Measurements from ENCODE around the gene FBXO8.

The FBXO8 gene

DNA sequence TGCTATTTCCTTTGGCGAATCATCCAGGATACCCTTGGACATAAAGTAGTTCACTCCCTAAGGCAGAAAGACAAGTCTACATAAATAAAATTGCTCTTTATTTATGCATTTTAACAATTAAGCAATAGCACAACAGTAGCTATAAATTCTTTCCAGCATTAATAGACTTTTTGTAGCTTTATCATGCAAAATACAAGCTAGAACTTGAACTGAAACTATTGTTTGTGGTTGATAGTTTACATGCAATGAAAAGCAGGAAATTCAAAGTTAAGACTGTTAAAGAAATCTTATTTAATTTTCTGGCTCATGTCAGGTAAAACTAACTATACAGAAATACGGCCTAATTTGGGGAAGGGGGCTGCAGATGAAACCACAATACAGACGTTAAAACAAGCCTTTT lies 42.3 kb downstream of the FBXO8 start:
- DNase-seq: no peak

DNA sequence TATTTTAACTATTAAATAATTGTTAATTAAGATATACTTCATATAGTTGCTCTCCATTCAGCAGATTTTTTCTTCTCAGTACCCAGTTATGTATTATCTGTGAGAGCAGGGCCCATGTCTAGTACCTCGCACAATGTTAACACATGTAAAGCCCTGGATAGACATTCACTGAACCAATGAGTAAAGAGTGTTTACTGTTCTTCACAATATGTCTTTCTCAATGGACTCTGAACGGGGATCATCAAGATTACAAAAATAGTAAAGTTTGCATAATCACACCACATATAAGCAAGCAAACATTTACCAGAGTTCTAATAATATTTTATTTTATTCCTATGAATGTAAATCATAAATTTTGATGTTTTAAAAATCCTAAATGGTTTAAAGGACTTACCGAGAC lies 47.1 kb downstream of the FBXO8 start:
- DNase-seq: no peak

- DNase-seq: no peak
These were observed 52.8 kb downstream of the FBXO8 start for GRCh38 chr4:174230680-174231079.

- no peak for DNase-seq
These were observed 53.3 kb downstream of the FBXO8 start for GRCh38 chr4:174230148-174230547.

DNA sequence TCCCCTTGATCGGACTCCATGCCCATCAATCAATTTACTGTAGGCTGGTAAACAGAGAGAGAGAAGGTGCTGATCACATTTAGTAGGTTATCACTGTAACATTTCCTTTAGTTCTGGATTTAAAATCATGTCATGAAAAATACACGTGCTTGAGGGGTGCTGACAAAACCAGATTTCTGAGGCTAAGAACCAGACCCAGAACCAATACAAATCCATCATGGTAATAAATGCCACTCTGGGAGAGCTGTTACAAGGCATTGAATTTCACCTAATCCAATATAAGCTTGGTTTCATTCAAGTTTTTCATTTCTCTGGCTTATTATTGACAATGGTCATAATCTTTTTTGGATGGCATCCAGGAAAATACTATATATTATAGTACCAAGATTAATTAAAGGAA lies 54.5 kb downstream of the FBXO8 start:
- no peak for DNase-seq

- no peak for DNase-seq
These were observed 58.0 kb downstream of the FBXO8 start for GRCh38 chr4:174225349-174226049.

GRCh38 chr4:174224550-174224949 lies 58.9 kb downstream of the FBXO8 start:
- DNase-seq: no peak

GRCh38 chr4:174222266-174222872 lies 61.1 kb downstream of the FBXO8 start:
- DNase-seq: no peak

- DNase-seq: no peak
These were observed 65.2 kb downstream of the FBXO8 start for GRCh38 chr4:174218127-174218790.

GRCh38 chr4:174217273-174218126 lies 66.0 kb downstream of the FBXO8 start:
- DNase-seq: no peak

- DNase-seq: no peak
These were observed 66.6 kb downstream of the FBXO8 start for GRCh38 chr4:174216799-174217272.

- DNase-seq: no peak
These were observed 67.3 kb downstream of the FBXO8 start for GRCh38 chr4:174215961-174216680.

DNA sequence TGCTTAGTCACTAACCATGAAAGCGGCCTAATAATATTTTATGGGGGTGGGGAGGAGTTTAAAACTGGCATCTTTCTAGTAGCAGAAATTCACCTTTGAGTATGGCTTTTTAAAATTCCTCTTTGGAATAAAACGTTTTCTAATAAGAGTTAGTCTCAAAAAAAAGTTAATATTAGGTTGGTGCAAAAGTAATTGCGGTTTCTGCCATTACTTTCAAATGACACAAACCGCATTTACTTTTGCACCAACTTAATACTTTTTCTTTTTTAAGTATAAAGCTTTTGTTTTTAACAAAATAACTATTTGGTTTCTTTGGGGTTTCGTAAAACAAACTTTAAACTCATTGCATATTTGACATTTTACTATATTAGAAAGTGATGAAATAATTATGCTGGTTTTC lies 68.4 kb downstream of the FBXO8 start:
- DNase-seq: no peak

GRCh38 chr4:174214101-174214878 lies 69.2 kb downstream of the FBXO8 start:
- DNase-seq: no peak

DNA sequence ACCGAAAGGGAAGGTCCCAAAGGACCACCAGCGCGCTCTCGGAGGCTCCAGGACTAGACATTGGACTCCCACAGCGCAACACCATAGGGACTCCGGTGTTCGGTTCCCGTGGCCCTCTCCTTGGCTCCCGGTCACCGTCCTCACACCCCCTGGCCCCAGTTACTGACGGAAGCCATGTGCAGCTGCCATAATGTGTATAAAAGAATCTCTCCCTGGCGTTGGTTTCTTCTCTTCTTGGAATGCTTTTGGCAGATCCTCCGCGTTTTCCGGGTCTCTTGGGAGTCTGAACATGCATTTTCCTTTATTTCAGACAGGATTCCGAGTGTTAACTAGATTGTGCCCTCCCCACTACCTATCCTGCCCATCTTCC lies 69.8 kb downstream of the FBXO8 start:
- no peak for DNase-seq

GRCh38 chr4:174212061-174212460 lies 71.4 kb downstream of the FBXO8 start:
- no peak for DNase-seq

DNA sequence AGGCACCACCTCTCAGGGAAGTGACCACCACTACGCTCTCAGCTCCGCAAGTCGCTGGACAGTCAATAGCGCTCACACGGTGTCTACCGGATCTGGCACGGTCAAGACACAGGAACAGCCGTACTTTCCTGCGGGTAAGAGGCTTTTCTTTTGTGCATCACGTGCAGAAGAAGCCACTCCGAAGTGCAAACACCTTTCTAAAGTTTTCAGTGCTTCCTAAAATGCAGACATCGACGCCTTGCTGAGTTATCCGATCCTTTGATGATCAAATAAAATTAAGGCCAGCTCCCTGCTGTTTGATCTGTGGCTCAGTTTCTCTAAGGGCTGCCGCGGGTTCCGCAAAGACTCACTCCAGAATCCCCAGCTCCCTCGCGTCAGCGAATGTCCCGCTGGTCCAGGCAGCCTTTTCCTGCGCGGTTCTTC lies 71.8 kb downstream of the FBXO8 start:
- DNase-seq: no peak

- DNase-seq: no peak
These were observed 72.4 kb downstream of the FBXO8 start for GRCh38 chr4:174210952-174211490.

DNA sequence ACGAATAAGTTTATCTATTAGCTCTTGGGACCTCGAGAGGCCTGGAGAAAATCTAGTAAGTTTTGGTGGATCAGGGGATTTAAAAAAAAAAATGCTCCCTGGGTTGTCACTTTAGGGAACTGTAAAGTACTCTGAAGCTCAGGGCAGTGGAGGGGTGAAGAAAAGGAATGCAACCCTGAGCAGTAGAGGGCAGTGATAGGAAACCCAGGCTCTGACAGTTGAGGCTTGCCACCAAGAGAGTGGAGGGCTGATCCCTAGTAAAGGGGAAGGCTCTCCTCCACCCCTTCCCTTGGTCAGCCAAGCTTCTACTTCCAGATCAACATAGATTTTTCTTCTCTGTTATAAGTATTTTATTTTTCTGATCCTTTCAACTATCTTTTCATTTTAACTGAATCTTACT lies 73.1 kb downstream of the FBXO8 start:
- DNase-seq: no peak

DNA sequence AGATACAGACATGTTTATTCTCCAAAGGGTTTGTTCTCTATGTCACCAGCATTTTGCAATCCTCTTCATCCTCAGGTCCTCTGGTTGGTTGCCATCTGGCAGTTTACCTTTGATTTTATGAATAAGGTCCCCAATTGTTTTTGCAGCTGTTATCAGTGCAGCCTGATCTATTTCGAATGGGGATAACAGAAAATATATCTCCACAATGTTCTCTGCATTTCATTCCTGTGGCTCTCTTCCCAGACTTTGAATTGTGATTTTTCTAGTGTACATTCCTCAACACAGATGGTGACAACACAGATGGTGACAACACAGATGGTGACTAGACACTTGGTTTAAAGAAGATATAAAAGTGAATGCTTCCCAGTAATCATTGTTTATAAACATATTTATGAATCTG lies 74.1 kb downstream of the FBXO8 start:
- no peak for DNase-seq

- no peak for DNase-seq
These were observed 76.1 kb downstream of the FBXO8 start for GRCh38 chr4:174207367-174207766.
